ENCODE results near the gene HIRA. TPM values are rescaled to one million over a fixed set of nuclear protein-coding genes. Genes with fewer than 3 reads are reported as not detected.

Gene HIRA
- total and polyA plus RNA-seq, 9 of the 15 experiments (the other 6 are each of a cell fraction or from before 2014, with no cell fraction given): 0.96 to 132 (median 58.4) TPM

- peak; percentile 2 for TF ChIP-seq CHD7 (IDR thresholded peaks at IDR 0.05; ENCODE audit: low read depth, low read length)
- no peak for TF ChIP-seq IRF9 (tag; IDR thresholded peaks at IDR 0.05)
- no peak for TF ChIP-seq MCM5 (IDR thresholded peaks at IDR 0.05; ENCODE audit: low read depth)
- TF ChIP-seq EP300 (IDR thresholded peaks at IDR 0.05; ENCODE audit: low read length): no peak
- no peak for TF ChIP-seq TAF7 (tag; IDR thresholded peaks at IDR 0.05)
- TF ChIP-seq, protein P1, sequence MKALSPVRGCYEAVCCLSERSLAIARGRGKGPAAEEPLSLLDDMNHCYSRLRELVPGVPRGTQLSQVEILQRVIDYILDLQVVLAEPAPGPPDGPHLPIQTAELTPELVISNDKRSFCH (CRISPR knock-in tag; IDR thresholded peaks at IDR 0.05): 0 out of 2 replicates have a peak, but pooled peaks have one; percentile 37
- TF ChIP-seq, protein P1 (tag; IDR thresholded peaks at IDR 0.05): no peak
- TF ChIP-seq, protein P2, sequence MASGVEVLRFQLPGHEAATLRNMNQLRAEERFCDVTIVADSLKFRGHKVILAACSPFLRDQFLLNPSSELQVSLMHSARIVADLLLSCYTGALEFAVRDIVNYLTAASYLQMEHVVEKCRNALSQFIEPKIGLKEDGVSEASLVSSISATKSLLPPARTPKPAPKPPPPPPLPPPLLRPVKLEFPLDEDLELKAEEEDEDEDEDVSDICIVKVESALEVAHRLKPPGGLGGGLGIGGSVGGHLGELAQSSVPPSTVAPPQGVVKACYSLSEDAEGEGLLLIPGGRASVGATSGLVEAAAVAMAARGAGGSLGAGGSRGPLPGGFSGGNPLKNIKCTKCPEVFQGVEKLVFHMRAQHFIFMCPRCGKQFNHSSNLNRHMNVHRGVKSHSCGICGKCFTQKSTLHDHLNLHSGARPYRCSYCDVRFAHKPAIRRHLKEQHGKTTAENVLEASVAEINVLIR (CRISPR knock-in tag; IDR thresholded peaks at IDR 0.05): no peak
- TF ChIP-seq BACH1 (tag; IDR thresholded peaks at IDR 0.05): no peak
- no peak for TF ChIP-seq TAL1 (IDR thresholded peaks at IDR 0.05)
- TF ChIP-seq LEF1 (IDR thresholded peaks at IDR 0.05): no peak
- 0 out of 2 replicates have a peak, but pooled peaks have one; percentile 50 for TF ChIP-seq RUNX1 (IDR thresholded peaks at IDR 0.05; ENCODE audit: low read depth)
- TF ChIP-seq ZNF175 (CRISPR knock-in tag; IDR thresholded peaks at IDR 0.05; ENCODE audit: low read depth): no peak
- no peak for TF ChIP-seq FOXK1 (CRISPR knock-in tag; IDR thresholded peaks at IDR 0.05; ENCODE audit: borderline replicate concordance)
- no peak for TF ChIP-seq ZNF3 (CRISPR knock-in tag; IDR thresholded peaks at IDR 0.05)
Observed at GRCh38 chr22:19292458-19293230, 138.9 kb downstream of the HIRA start (continued).
